GM18909 (cell line): ENCODE measurements around the gene SLAMF7.
"Not testable (repeated sequence)": the region's sequence is repeated elsewhere in the genome, so short reads cannot be mapped to it uniquely, and the experiment has no call there.

ENCODE experiments used
- ATAC-seq: cut with Tn5 transposase; IDR thresholded peaks from one replicate; pipeline ENCODE4 v1.9.1; 2021; ENCODE audit warnings: mild to moderate bottlenecking; ENCODE audit not compliant: unreplicated experiment, poor library complexity

Gene SLAMF7

GRCh38 chr1:160718210-160718609 is 20.8 kb upstream of the SLAMF7 start:
- ATAC-seq: no peak

- ATAC-seq: no peak
Observed at GRCh38 chr1:160720356-160721085, 18.5 kb upstream of the SLAMF7 start.

DNA sequence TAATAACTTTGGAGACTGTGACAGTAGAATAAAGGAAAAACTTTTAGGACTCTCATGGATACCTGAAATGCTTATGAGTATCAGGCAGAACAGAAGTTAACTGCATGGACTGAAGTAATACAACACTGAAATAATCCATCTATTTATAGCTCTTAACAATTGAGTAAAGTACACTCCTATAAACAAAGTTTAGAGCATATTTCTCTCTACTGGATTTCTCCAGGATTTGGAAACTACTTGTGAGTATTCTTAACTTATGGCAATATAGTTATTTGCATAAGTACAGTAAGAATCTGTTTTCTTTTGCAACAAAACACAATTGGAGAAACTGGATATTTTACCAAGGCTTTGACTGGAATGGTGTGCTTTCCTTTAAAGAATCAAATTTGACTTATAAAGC is 17.6 kb upstream of the SLAMF7 start:
- ATAC-seq: no peak

GRCh38 chr1:160722726-160723125 is 16.3 kb upstream of the SLAMF7 start:
- ATAC-seq: no peak

DNA sequence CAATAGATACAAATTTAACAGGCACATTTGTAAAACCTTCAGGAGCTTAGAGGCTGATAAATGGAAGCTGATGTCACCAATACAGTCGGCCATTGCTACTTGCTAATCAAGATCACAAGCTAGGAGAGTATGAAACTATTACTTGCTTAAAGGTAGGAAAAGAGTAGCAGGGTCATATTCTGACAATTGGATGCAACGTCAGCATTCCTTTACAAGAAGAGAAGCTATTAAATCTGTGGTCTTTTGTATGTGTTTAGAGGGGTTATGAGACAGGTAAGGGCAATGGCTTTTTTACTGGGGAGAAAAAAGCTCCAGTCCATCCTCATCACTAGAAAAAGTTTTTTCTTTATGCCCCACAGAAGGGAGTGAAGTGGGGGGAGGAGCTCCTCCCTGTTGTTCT is 15.7 kb upstream of the SLAMF7 start:
- no peak for ATAC-seq

DNA sequence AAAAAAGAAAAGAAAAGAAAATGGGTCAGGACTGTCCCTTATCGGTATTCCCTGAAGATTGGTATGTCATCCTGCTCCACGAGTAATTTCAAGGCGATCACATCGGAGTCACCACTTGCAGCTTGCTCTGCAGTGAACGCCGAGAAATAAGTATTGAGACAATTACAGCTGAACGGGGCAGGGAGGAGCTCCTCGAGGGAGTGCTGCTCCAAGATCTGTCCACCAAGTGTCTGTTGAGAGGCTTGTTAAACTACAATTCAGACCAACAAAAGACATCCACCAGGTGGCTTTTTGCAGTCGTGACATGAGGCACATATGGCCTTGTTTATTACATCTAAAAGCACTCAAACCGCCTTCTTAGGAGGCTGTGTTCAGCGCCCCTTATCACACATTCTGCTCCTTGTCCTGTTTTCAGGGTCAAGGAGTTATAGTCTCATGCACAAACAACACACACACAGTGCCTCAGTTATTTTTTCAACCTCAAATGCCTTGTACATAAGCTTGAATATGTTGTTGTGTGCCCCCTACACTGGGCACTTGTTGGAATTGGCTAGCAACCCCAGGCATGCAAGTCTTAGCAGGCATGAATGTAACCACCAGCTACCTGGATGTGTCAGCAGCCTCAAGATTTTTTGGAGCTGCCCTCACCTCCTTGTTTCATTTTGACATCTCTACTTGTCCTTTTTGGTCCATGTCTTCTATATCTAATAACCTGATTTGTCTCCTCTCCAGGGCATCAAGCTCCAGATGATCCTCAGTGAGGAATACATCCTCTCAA is 14.4 kb upstream of the SLAMF7 start:
- no peak for ATAC-seq

DNA sequence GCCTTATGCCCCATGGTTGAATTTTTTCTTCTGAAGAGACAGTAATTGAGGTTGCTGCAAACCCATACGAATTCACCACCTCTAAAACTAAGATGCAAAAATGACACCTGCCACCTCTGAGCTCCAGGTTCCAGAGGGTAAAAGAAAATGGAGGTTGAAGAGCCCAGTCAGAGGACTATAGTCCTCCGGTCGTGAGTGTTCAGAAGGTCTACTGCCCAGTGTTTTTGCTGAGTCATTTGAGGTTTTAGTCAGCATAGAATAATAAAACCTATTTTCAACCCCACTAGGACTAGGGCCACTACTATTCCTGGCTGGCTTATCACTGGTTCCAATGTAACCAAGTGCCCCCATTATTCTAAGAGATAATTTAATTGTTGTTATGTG is 12.9 kb upstream of the SLAMF7 start:
- peak; percentile 35 for ATAC-seq

DNA sequence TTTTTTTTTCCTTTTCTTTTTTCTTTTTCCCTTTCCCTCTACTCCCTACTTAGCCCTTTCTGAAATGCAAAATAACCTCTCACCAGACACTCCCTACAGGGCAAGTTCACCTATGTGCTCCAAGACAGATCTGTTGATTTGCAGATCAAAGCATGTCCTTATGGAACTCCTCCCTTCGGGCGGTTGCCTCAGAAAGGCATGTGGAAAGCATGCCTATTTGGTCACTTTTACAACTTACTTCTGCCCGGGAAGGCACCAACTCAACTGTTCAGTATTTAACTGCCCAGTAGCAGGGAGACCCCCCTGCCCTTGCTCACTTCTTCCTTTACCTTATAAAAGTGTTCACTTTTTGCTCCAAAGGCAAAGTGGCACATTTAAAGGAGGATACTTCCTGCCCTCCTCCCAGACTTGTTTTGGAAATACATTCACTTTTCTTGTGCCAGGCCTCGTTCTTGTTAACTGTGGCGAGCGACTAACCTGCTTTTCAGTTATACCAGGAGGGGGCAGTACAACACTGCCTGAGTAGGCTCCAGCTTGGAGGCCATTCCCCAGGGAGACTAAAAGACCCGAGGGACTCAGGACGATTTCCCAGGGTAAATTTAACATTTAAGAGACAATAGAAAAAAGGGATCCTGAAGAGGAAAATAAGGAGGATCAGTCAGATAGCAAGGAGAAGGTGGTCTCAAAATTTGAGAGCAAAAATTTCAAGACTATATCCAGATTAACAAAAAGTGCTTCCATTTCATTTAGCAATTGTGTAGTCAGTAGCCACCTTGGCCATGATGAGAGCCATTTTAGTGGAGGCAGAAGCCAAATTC is 12.3 kb upstream of the SLAMF7 start:
- ATAC-seq: peak; percentile 79

DNA sequence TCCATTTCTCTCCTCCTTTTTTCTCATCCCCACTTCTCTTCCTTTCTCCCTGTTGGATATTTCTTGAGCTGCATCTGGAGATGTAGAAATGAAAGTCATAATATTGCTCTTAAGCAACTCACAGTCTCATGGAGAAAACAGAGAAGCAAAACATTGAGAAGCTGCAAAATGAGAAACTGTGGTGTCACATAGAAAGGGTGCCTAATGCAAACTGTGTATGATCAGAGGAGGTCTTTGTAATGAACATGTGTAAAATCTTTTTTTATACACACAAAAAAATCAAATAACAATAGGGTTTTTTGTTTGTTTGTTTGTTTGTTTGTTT is 11.8 kb upstream of the SLAMF7 start:
- ATAC-seq: no peak

- ATAC-seq: not testable (repeated sequence)
Observed at GRCh38 chr1:160731564-160731963, 7.5 kb upstream of the SLAMF7 start.

DNA sequence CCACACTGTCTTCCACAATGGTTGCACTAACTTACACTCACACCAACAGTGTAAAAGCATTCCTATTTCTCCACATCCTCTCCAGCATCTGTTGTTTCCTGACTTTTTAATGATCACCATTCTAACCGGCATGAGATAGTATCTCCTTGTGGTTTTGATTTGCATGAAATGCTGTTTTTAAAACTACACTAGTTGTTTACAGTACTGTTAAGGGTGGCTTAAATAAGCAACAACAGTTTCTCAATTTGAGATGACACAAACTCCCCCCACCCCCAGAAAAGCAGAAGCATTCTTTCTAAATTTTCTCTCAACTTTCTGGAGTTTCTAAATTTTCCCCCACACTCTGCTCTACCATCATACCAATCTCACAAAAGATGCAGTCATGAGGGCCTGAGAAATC is 7.1 kb upstream of the SLAMF7 start:
- ATAC-seq: peak; percentile 58

GRCh38 chr1:160733898-160734297 is 5.1 kb upstream of the SLAMF7 start:
- ATAC-seq: no peak

- no peak for ATAC-seq
Observed at GRCh38 chr1:160734301-160734700, 4.7 kb upstream of the SLAMF7 start.

GRCh38 chr1:160738271-160738670 is 776 bp upstream of the SLAMF7 start:
- no peak for ATAC-seq

- ATAC-seq: no peak
Observed at GRCh38 chr1:160740133-160740688, 1.2 kb downstream of the SLAMF7 start.

- ATAC-seq: no peak
Observed at GRCh38 chr1:160741092-160741501, 2.0 kb downstream of the SLAMF7 start.

DNA sequence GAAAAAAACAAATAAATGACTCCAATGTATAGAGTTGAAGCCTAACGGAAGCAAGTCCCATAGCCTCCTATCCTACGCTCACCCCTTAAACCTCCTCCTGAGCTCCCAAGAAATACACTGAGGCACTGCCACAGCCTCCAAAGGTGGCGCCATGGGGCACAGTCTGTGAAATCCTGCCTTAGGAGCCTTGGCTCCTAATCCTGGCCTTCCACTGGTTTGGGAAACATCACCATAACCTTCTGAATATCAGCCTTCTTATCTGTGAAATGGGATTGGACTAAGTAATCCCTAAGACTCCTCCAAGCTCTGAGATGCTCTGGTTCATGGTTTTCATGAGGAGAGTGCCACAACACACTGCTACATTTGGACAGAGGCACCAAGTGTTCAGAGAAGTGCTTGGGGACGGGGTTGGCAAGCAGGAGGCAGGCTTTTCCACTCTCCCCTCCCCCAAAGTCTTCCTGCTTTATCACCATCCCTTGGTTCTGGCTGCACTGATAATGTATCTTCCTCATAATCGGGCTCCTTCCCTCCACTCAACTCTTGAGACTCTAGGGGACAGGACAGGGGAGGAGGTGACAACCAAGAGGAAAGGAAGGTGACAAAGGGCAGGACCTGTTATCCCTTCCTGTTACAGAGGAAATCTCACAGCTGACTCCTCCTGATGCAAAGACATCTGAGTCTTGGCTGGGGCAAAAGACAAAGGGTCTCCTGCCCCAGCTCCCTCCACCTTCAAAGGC is 2.7 kb downstream of the SLAMF7 start:
- no peak for ATAC-seq

DNA sequence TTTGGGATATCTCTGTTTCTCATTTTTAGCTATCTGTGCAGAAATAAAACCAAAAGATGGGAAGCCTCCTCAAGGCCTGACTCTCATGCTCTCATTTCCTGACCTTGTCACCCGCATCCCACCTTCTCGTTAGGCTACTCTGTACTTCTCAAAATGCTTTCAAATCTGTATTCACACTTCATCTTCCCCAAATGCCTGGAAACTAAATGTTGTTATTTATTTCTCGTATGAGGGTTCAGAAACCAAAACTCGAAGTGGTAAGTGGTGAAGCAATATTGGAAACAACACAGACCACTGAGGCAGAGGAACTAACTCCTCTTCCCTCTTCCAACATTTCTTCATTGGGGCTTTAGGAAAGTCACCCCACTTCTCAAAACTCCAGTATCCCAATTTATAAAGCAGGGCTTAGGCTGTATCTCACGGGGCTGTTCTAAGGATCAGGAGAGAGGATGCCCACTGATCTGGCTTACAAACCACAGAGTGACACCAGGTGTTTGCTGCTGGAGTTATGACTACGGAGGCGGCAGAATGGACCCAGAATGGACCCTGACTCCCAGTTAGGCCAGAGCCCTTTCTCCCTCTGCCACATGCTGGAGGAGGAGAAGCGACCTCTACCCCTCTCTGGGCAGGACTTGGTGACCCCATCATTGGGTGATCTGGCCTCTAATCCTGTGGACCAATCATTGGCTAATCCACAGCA is 3.5 kb downstream of the SLAMF7 start:
- no peak for ATAC-seq

- no peak for ATAC-seq
Observed at GRCh38 chr1:160743266-160743665, 4.2 kb downstream of the SLAMF7 start.
